HepG2 (cell line): ENCODE results near the gene IPO9.

ENCODE experiments used
- CTCF ChIP-seq: sonication (generic); formaldehyde crosslinking; IDR thresholded peaks from 2 replicates; pipeline ENCODE4 v1.5.0; 2020; ENCODE audit warnings: mild to moderate bottlenecking, missing genetic modification reagents, moderate library complexity
- EZH2 ChIP-seq: conservative IDR thresholded peaks from 2 replicates; pipeline ENCODE4 v1.6.1; 2012; ENCODE audit warnings: mild to moderate bottlenecking, low read depth, low read length, moderate library complexity
- MAFK ChIP-seq, 2 experiments: IDR thresholded peaks in 1 of 2; conservative IDR thresholded peaks in 1 of 2; 2 replicates each; pipeline ENCODE4 v1.6.1; 2011; ENCODE audit warnings: improper control_type of control experiment in 2 of 2, low read length in 2 of 2
- MYPOP ChIP-seq: sonication (generic); formaldehyde crosslinking; IDR thresholded peaks from 2 replicates; pipeline ENCODE4 v1.8.1; 2023; ENCODE audit warnings: mild to moderate bottlenecking, moderate library complexity, missing genetic modification reagents
- RBM22 ChIP-seq: fragments of 200-400 bp; formaldehyde crosslinking; optimal IDR thresholded peaks from 2 replicates; pipeline ENCODE3; 2017; ENCODE audit warnings: mild to moderate bottlenecking, low read length, moderate library complexity
- SOX6 ChIP-seq, 2 experiments: fragments of 450-650 bp in 1 of 2; sonication (generic) in 1 of 2; formaldehyde crosslinking in 1 of 2; IDR thresholded peaks; 2 replicates each; pipeline versions ENCODE4 v1.4.0 to v1.6.1; 2017 to 2020; ENCODE audit warnings: antibody characterized with exemption in 1 of 2, mild to moderate bottlenecking in 1 of 2, missing genetic modification reagents in 1 of 2
- SSRP1 ChIP-seq: IDR thresholded peaks from 2 replicates; pipeline ENCODE4 v1.6.1; 2016; ENCODE audit warnings: control low read depth
- ZNF644 ChIP-seq: IDR thresholded peaks from 2 replicates; pipeline ENCODE4 v1.6.1; 2016; ENCODE audit warnings: low read depth
- ZNF710 ChIP-seq: sonication (generic); formaldehyde crosslinking; IDR thresholded peaks from 2 replicates; pipeline ENCODE4 v1.5.0; 2020; ENCODE audit warnings: mild to moderate bottlenecking, missing genetic modification reagents, borderline replicate concordance
- ZSCAN31 ChIP-seq: sonication (generic); formaldehyde crosslinking; IDR thresholded peaks from 2 replicates; pipeline ENCODE4 v1.5.0; 2020; ENCODE audit warnings: low read depth, mild to moderate bottlenecking, missing genetic modification reagents
- ZXDC ChIP-seq: sonication (generic); formaldehyde crosslinking; IDR thresholded peaks from 2 replicates; pipeline ENCODE4 v1.5.0; 2020; ENCODE audit warnings: mild to moderate bottlenecking, missing genetic modification reagents
- TF ChIP-seq, protein P1 (sequence below): sonication (generic); formaldehyde crosslinking; IDR thresholded peaks from 2 replicates; pipeline ENCODE4 v1.4.0; 2020; ENCODE audit warnings: missing genetic modification reagents; ENCODE audit errors: not compliant biosample characterization
- TF ChIP-seq, protein P2 (sequence below): sonication (generic); formaldehyde crosslinking; IDR thresholded peaks from 2 replicates; pipeline ENCODE4 v1.4.0; 2020; ENCODE audit warnings: missing genetic modification reagents
- TF ChIP-seq, protein P3 (sequence below): sonication (generic); formaldehyde crosslinking; IDR thresholded peaks from 2 replicates; pipeline ENCODE4 v1.8.1; 2023; ENCODE audit warnings: mild to moderate bottlenecking, missing genetic modification reagents

DNA sequence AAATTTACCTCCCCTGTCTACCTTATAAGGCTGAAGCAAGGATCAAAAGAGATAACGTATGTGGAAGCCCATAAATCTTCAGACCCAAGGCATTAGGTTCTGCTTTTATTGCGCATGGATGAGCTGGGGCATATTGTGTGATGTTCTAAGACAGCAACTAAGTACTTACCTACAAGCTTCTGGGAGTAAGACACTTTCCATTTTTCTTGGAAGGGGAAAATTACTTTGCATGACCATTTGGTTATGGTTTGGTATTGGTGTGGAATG, 96.3 kb downstream of the IPO9 start:
- TF ChIP-seq, protein P1, sequence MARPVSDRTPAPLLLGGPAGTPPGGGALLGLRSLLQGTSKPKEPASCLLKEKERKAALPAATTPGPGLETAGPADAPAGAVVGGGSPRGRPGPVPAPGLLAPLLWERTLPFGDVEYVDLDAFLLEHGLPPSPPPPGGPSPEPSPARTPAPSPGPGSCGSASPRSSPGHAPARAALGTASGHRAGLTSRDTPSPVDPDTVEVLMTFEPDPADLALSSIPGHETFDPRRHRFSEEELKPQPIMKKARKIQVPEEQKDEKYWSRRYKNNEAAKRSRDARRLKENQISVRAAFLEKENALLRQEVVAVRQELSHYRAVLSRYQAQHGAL (CRISPR knock-in tag): no peak
- TF ChIP-seq RBM22: no peak
- TF ChIP-seq ZNF710 (CRISPR knock-in tag): no peak
- no peak for TF ChIP-seq ZSCAN31 (CRISPR knock-in tag)
- TF ChIP-seq EZH2: no peak
- no peak for TF ChIP-seq CTCF (CRISPR knock-in tag)
- TF ChIP-seq ZNF644 (CRISPR knock-in tag): no peak
- TF ChIP-seq, protein P2, sequence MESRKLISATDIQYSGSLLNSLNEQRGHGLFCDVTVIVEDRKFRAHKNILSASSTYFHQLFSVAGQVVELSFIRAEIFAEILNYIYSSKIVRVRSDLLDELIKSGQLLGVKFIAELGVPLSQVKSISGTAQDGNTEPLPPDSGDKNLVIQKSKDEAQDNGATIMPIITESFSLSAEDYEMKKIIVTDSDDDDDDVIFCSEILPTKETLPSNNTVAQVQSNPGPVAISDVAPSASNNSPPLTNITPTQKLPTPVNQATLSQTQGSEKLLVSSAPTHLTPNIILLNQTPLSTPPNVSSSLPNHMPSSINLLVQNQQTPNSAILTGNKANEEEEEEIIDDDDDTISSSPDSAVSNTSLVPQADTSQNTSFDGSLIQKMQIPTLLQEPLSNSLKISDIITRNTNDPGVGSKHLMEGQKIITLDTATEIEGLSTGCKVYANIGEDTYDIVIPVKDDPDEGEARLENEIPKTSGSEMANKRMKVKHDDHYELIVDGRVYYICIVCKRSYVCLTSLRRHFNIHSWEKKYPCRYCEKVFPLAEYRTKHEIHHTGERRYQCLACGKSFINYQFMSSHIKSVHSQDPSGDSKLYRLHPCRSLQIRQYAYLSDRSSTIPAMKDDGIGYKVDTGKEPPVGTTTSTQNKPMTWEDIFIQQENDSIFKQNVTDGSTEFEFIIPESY: no peak
- no peak for TF ChIP-seq SSRP1 (CRISPR knock-in tag)
- TF ChIP-seq MYPOP: no peak
- TF ChIP-seq ZXDC (CRISPR knock-in tag): no peak
- TF ChIP-seq MAFK (conservative IDR thresholded peaks at IDR 0.05 in 1 of 2, IDR thresholded peaks at IDR 0.05 in 1 of 2; ENCODE audit: low read length in 2 of 2): no peak
- TF ChIP-seq, protein P3, sequence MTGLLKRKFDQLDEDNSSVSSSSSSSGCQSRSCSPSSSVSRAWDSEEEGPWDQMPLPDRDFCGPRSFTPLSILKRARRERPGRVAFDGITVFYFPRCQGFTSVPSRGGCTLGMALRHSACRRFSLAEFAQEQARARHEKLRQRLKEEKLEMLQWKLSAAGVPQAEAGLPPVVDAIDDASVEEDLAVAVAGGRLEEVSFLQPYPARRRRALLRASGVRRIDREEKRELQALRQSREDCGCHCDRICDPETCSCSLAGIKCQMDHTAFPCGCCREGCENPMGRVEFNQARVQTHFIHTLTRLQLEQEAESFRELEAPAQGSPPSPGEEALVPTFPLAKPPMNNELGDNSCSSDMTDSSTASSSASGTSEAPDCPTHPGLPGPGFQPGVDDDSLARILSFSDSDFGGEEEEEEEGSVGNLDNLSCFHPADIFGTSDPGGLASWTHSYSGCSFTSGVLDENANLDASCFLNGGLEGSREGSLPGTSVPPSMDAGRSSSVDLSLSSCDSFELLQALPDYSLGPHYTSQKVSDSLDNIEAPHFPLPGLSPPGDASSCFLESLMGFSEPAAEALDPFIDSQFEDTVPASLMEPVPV (CRISPR knock-in tag): no peak
- no peak for TF ChIP-seq SOX6 (IDR thresholded peaks at IDR 0.05)
- TF ChIP-seq SOX6 (CRISPR knock-in tag; IDR thresholded peaks at IDR 0.05): no peak
